SU-DHL-6 (cell line): Measurements from ENCODE around the gene PTPRK.

Experiments used
- CTCF ChIP-seq: fragments of 200-600 bp; sonication (generic); IDR thresholded peaks from one replicate; pipeline ENCODE4 v1.5.1; 2017; ENCODE audit warnings: antibody characterized with exemption, mild to moderate bottlenecking, low read length, moderate library complexity; ENCODE audit not compliant: insufficient read depth, poor library complexity, severe bottlenecking
- EZH2phosphoT487 ChIP-seq: fragments of 200-600 bp; sonication (generic), shearing (Covaris generic); conservative IDR thresholded peaks from 2 replicates; pipeline ENCODE4 v1.6.1; 2018; ENCODE audit warnings: mild to moderate bottlenecking, antibody characterized with exemption, low read length, moderate library complexity, mixed read lengths

GRCh38 chr6:128064540-128064895 is 455.9 kb downstream of the PTPRK start:
- TF ChIP-seq CTCF (no peak), EZH2phosphoT487 (no peak)
